Non-pigmented ciliary epithelial cell (primary cell): ENCODE measurements around the gene CASP3.
"Not testable (repeated sequence)": the region's sequence is repeated elsewhere in the genome, so short reads cannot be mapped to it uniquely, and the experiment has no call there.

Experiments used
- DNase-seq: peaks from one replicate; pipeline ENCODE4 v3.0.0-alpha.2; 2010; ENCODE audit warnings: low read depth

CASP3 gene

DNA sequence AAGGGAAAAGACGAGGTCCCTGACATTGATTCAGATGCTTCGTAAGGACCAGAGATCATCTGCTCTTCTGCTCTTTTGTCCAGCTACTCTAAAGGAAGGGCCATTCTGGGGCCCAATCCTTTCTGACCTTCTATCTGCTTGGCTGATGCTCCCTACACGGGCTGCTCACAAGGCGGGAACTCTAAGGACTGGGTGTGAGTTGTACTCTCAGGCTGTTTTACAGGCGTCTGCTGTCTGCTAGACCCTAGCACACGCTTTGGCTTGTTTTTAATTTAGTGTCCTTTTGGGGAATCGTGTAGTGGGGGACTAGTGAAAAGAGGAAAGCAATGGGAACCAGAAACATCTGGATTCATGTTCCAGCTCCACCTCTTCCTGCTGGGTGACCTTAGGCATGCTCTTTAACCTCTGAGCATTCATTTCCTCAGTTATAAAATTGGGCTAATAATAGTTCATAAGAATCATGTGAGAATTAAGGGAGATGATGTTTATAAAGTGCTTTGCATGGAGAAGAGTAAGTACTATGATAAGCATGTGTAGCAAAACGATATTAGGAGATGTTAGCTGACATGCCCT is 53.1 kb downstream of the CASP3 start:
- no peak for DNase-seq

DNA sequence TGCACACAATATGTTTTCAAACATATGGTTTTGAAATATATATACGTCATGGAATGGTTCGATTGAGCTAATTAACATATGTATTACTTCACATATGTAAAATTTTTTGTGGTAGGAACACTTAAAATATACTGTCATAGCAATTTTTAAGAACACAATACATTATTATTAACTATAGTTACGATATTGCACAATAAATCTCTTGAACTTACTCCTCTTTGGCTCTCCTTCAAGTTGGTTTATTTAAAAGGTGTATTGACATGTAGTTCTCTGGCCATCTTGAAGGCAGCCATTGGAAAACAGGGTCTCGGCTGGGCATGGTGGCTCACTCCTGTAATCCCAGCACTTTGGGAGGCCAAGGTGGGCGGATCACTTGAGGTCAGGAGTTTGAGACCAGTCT is 53.8 kb downstream of the CASP3 start:
- no peak for DNase-seq

DNA sequence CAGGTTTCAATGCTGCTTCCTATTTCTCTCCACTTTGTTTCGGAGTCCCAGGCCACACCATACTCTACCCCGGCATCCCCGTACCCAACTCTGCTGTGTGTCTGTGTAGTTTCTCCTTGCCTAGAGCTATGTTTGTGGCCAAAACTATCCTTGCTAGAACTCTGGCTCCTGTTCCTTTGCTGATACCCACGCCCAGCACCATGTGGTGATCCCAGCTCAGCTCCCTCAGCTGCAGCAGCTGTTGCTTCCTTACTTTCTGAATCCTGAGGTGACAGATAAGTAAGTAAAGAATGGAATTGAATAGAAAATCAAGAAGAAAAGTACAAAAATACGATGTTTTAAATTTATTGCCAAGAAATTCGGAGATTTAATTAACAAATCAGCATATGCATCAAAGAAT is 55.8 kb downstream of the CASP3 start:
- no peak for DNase-seq

DNA sequence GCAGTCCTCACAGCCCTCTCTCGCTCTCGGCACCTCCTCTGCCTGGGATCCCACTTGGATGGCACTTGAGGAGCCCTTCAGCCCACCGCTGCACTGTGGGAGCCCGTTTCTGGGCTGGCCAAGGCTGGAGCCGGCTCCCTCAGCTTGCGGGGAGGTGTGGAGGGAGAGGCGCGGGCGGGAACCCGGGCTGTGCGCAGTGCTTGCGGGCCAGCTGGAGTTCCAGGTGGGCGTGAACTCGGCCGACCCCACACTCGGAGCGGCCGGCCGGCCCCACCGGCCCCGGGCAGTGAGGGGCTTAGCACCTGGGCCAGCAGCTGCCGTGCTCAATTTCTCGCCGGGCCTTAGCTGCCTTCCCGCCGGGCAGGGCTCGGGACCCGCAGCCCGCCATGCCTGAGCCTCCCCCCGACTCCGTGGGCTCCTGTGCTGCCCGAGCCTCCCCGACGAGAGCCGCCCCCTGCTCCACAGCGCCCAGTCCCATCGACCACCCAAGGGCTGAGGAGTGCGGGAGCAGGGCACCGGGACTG is 57.4 kb downstream of the CASP3 start:
- not testable (repeated sequence) for DNase-seq

DNA sequence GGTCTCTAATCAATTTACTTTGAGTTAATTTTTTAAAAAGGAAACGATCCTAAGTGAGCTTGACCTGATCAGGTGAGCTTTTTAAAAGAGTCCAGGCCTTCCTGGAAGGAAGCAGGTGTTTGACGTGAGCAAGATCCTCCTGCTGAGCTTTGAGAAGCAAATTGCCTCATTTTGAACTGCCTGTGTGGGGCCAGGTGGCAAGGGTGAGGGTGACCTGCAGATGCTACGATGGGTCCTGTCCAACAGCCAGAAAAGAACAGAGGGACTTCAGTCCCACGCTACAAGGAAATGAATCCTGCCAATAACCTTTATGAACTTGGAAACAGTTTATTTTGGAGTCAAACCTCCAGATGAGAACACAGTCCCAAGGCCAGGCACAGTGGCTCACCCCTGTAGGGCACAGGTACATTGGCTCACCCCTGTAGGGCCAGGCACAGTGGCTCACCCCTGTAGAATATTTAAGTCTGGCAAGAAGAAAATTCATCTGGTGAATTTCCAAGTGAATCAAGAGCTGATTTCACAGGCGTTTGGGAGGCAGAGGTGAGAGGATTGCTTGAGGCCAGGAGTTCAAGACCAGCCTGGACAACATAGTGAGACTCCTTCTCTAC is 58.1 kb downstream of the CASP3 start:
- DNase-seq, result no peak

DNA sequence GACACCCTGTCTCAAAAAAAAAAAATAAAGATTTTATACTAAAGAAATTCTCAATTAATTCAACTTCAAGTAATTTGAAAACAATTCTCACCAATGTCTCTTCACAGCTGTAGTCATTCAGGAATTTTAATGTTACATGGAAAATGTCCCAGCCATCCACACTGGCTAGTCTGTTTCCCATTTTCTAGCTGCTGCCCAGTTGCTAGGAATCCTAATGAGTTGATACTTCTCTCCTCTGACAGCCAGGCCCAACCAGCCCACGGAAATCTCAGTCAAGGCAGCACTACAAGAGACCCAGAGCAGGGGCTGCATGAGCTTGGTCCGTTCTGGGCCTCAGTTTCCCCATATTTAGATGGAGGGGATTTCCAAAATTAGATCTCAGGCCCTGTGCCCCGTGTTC is 59.1 kb downstream of the CASP3 start:
- no peak for DNase-seq

DNA sequence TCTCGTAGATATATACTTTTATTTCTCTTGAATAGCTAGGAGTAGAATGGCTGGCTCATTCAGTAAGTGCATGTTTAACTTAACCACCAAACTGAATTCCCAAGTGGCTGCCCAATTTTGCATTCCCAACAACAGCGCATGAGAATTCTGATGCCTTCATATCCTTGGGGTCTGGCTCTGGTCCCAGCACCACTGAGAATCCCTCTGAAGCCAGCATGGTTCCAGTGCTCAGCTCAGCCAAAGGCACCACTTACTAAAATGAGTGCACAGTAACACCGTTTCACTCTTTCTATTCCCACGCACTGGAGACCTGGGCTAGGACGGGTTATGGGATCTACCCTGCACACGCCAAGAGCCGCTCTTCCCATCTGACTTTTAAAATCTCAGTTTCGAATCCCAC is 60.4 kb downstream of the CASP3 start:
- no peak for DNase-seq

DNA sequence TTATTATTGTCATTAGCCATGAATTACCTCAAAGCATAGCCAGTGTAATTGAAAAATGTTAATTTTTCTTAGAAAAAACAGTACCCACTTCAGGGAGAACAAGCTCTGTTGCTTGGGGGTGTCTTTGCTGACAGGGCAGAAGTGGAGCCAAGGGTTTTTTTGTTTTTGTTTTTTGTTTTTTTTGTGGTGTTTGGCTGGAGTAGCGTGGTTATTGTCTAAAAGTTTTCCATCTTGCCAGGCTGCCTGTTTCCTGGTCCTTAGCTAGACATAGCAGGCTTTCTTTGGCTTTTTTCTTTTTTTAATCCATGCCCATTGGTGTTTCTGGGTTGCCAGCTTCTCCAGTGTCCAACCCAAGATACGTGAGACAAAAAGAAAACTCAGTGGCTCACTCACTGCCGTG is 61.5 kb downstream of the CASP3 start:
- DNase-seq, result no peak

DNA sequence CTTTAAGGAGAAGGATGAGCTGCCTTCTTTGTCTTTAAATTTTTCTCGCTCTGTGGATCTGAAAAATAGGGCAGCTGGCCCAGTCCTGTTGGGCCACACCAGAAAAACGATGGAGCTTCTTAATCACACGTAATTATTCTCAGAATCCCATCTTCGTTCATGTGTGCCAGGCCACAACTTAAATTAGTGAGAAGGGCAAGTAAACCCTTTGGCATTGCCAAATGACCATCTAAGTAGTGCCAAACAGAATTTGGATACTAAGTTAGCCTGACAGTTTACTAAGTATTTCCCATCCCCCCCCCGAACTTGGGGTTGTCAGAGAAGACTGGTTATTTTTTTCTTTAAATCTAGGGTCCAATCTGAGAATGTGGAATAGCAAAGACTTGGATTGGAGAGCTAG is 62.0 kb downstream of the CASP3 start:
- DNase-seq, result no peak

DNA sequence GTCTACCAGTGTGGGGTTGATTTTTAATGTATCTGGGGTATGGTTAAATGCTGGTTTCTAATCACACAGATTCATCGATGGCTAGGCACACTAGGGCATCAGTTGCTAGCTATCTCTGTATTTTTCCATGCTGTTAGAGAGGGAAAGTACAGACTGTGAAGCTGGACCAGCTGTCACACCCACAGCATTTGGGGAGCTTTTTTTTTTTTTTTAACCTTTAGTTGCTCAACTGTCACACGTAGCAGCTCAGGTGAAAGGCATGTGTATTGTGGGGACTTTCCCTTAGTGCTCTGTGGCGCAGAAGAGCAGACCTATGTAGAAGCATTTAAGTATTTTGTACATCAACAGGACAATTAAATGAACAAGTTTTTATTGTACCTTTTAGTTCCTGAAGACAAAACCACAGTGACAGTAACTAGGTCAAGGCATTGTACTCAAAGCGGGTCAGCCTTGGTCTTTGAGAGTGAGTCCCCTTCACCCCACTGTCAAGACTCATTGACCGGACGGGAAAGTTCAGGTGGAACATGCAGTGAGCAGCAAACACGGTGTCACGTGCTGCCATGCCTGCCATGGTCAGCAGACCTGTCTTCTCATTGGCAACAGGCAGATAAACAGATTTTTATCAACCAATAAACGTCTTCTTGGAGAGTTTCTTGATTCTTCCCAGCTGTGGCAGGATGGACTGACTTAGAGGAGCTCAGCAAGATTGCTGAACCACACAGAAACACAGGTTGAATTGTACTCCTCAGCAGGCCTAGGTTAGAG is 65.3 kb downstream of the CASP3 start:
- no peak for DNase-seq
